HUDEP-2 (cell line): Measurements from ENCODE around the gene BAK1.

Experiments used
- DNase-seq, 76 experiments: peaks; one replicate each; lab custom pipeline; 2025; ENCODE audit not compliant: unreplicated experiment in 76 of 76; lab: John Stamatoyannopoulos, UW

BAK1 gene

DNA sequence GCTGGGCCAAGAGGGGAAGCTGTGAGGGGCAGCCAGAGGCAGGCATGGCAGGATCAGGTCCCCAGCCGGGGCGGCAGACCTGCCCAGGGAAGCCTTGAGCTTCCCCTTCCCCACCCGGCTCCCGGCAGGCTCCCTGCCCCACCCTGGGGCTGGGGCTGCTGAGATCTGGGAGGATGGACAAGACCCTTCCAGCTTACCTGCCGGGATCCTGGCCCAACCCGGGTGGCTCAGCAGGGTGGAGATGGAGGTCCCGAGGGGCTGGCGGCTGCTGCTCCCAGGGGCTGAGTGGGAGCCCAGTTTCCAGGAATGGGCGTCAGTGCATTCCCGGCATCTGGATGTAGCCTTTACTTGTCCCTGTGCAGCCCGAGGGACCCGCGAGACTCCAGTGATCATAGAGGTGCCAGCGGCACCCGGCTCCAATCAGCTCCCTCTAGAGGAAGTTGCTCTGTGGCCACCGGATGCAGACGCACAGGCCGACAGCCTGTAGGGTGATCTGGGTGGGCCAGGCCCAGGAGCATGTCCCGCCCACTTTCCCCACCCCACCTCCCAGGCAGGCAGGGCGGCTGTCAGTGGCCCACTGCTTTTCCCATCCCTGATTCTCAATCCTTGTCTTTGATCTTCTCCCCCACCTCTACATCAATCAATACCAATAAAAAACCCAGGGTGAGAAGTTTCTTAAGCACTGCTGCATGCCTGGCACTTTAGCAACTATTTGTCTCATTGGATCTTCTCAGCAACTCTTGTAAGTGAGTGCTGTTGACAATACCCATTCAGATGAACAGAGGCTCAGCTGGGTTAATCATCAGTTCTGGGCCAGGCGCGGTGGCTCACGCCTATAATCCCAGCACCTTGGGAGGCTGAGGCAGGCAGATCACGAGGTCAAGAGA, at the start of gene BAK1:
BAK1 (minus strand) TSS at position 449 of the 887 bp plus-strand sequence. CDS start 2,672 bp downstream, outside the sequence.
- peak in 73 of 76 experiments; percentile 40 to 93 (median 85) for DNase-seq

DNA sequence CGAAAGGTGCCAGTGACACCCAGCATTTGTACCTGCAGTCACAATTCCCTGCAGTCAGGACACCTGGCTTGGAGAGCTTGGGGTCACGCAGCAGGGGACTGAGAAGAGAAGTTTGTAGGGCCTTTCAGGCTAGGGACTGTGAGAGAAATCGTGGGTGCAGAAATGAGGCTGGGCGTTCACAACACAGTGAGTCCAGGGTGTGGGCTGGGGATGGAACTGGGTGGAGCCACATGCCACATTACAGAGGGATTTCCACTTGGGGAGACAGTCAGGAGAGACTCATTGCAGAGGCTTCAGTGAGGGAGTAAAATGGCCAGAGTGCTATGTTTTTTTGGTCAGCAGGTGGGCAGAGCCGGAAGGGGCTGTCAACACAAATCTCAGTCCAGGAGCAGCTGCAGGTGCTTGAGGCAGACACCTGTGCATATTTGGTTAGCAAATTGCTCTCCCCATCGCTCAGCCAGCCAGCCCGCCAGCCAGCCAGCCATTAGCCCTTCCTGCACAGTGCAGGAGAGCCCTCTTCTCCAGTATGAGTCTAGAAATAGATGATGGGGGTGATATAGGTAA, 48.4 kb upstream of the BAK1 start:
- DNase-seq, result no peak

DNA sequence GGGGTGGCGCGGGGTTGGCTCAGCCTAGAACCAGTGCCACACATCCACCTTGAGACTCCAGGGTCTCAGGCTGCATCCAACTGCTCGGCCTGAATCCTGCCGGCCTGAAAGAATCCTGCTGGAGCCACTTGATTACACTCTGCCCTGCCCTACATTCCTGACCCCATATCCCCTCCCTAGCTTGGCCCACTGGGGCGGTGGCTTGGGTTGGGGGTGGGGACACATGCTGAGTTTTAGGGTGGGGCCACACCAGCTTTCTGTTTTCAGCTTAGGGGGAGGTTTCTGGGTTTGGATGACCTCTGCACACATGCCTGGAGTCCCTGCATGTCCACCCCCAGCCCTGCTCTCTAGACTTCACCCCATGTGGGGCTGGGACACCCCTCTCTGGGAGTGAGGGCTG, 47.8 kb upstream of the BAK1 start:
- DNase-seq, result no peak

DNA sequence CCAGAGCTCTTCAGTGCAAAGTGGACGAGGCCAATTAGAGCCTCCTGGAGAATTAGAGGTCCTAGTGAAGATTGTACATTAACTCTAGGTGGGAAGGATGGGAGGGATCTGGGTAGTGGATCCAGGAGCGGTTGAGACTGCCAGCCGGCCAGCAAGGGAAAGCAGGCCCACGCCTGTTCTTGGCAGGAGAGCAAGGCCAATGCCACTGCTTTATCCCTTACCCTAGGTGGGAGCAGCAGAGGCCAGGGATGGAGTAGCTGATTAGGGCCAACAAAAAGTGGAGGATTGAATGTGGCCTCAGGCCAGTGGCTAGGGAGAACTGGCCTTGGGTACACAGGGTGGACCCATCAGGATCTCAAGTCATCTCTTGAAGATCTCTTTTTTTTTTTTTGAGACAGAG, 44.8 kb upstream of the BAK1 start:
- peak in 4 of 76 experiments; percentile 20 to 29 (median 22) for DNase-seq

DNA sequence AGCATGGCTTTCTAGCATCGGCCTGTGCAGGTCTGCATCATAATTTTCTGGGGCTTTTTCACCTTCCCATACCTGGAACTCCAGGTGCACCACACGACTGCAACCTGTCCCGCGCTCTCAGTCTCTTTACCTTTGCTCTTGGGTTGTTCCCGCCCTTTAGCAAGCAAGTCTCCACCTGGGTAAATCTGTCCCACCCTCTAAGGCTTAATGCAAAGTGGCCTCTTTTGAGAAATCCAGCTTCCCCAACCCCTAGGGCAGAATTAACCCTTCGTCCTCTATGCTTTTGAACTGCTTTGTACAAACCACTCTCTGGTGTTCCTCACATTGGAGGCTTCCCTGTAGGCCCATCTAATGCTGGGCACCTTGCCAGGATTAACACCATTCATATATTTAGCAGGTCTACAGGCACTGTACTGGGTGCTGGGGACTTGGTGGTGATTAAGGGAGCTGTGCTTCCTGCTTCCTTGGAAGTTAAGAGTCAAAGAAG, 43.9 kb upstream of the BAK1 start:
- DNase-seq, result no peak

DNA sequence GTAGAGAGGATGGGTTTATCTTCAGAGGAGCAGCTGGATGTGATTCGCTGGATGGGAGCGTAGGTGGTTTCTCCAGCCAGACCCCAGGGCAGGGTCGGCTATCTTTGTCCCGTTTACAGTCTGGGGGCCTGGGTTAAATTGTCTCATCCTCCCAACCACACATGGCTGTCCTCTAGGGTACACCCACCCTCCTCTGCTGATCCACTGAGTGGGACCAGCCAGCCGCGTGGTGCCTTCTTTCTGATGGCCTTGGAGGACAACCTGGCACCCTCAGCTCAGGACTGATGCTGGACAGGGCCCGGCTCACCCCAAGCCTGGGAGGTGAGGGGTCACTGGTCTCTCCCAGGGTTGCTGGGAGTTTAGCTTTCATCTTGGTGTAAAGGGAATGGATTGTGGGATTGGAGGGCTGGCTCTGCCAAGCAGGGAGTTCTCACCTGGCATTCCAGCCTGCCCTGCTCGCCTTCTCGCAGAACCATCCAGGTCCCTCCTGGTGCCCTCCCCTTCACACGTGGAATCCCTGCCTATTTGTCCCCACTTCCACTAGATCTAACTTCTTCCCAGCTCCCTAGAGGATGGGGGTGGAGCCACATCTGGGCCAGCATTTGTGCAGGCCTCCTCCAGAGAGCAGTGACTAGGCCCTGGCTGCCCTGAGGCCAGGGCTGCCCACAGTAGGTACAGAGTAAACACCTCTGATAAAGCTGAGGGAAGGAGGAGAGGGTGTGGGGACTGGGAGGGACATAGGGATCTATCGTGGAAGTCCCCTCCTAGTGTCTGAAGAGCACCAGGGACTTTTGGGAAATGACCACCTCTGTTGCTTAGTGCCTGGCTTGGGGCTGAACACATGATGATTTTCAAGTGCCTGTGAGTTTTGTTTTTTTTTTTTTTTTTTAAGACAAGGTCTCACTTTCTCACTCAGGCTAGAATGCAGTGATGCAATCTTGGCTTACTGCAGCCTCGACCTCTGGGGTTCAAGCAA, 42.7 kb upstream of the BAK1 start:
- DNase-seq, result no peak

DNA sequence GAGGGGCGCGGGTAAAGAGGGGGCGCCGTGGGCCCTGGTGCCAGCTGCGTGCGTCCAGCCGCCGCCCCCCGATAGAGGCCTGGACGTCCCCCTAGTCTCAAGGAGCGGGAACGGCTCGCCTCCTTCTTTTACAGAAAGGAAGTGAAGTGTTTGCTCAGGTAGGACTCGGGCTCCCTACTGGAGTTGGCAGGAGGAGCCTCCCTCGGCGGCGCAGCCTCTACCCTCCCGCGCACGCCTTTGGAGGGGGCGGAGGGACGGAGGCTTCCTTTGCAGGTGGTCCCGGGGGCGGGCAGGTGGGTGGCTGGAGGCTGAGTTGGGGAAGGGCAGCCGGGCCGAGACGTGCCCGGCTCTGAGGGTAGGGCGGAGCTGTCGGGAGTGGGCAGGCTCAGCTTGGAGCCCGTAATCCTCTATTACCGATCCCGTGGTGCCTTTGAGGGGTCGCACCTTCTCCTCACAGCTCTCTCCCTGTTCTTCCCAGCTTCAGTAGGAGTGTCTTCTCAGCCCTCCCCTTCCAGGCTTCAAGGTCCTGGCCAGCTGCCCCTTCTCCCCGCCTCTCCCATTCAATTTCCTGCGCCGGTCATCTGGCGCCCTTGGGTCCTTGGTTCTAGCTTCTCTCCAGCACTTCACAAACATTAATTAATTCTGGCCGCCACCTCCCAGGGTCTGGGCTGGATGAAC, 41.8 kb upstream of the BAK1 start:
- DNase-seq, result no peak

DNA sequence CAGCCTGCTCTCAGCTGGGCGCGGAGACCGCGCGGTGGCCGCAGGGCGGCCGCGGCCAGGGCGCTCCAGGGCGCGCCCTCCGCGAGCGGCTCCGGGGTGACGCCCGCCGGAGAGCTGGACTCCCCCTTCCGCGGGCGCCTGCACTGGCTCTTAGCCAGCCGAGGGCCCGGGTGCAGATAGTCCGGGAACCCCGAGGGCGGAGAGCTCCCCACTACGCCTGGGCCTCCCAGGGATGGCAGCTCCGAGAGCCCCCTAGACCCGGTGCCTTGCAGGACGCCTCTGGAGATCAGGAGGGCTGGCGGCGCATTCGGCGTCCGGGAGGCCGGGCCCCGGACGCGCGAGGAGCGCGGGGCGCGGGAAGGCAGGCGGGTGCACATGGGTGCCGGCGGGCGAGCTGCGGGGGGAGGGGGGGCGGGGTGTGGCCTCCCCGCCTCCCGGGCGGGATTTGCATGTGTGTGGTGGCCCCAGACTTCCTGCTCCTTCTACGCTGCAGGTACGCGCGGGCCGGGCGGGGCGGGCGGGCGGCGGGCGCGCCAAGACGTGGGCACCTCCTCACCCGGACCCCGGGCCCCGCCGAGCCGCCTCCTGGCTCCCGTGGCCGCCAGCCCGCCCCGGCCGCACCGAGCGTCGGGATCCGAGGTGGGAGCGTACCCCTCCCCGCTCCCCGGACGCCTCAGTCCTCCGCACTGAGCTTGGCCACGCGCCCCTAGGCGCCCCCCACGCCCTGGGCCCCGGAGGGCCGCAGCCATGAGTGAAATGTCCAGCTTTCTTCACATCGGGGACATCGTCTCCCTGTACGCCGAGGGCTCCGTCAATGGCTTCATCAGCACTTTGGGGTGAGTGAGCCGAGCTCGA, 41.0 kb upstream of the BAK1 start, which contains the start of gene ITPR3:
ITPR3 (plus strand) TSS at position 467 of the 855 bp plus-strand sequence; CDS start at position 748, 281 bp downstream.
- DNase-seq, result peak in 19 of 76 experiments; percentile 16 to 69 (median 35)

DNA sequence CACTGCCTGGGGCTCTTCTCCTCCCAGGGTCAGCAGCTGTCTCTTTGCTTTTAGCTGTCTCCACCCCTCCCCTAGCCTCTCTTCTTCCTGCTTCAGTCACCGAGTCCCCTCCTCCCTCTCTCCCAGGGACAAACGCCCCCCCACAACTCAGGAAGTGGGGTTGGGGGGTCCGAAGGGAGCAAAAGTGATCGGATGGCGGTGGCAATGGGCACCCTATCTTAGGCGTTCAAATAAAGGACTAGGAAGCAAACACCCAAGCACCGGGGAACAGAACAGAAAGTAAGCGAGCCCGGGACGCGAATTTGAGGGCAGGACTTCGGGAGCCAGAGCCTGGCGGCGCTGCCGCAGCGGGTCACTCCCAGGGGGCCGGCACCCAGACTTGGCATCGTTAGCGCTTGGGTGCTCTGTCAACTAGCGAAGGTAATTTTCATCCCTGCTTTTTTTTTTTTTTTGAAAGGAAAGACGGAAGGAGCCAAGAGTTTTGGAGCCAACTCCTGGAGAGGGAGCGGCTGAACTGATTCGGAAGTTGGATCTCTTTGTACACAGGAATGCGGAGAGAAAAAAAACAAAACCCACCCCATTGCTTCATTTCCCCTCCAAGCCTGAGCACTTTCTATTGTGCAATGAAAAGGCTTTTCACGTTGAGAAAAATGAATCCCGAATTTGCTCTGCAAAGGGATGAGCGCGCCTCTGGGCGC, 40.2 kb upstream of the BAK1 start:
- peak in 1 of 76 experiments; percentile 15 for DNase-seq

DNA sequence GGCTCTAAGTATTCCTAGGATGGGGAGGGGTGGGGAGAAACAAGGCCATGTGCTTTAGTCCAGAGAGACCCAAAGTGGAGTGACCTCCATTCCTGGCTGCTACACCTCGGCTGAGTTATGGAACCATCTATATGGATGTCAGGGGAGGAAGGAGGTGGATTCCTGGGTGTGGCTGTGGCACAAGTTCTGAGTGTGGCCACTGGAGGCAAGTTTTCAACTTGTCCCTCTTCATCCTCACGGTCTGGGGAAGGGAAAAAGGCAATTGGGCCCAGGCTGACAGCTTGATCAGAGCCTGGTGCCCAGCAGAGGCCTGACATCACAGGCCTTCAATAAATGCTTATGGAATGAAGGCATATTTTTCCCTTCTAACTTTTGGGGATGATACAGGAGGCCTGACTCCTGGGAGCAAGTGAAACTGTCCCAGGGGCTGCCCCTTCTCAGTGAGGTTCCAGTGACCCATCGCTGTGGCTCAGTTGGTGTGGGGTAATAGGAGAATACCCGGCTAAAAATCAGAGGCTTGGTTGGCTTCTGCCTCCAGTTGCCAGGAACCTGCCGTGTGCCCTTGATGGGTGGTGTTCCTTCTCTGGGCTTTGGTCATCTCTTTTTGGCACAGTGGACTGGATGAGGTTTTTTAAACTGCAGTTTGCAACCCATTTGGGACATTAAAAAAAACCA, 39.2 kb upstream of the BAK1 start:
- no peak for DNase-seq

DNA sequence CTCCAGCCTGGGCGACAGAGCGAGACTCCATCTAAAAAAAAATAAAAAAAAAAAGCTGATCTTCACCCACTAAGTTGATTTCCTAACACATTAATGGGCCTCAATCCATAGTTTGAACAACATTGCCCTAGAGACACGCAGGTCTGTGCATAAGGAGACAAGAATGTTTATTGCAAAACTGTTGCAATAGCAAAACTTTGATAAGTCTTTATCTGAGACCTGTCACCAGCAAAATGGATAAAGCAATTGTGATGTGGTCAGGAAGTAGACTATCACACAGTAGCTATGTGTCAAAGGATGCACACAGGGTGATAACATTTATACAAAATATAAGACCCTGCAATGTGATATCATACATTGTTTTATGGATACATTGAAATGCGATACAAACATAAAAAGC, 36.8 kb upstream of the BAK1 start:
- DNase-seq, result peak in 15 of 76 experiments; percentile 15 to 67 (median 33)

DNA sequence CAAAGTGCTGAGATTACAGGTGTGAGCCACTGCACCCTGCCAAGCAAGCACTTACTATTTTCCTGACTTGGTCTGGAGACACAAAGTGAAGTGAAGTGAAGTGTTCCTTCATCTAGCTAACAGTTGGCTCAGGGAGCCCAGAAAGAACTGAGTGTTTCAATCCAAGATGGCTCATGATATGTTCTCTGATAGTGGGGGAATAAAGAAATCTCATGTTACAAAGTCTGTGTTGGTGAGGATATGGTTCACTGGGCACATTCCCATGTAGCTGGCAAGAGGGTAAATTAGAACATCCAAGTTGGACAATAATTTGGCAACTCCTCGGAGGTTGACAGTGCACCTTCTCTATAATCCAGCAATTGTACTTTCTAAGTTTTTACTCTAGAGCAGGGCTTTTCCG, 36.0 kb upstream of the BAK1 start:
- no peak for DNase-seq

DNA sequence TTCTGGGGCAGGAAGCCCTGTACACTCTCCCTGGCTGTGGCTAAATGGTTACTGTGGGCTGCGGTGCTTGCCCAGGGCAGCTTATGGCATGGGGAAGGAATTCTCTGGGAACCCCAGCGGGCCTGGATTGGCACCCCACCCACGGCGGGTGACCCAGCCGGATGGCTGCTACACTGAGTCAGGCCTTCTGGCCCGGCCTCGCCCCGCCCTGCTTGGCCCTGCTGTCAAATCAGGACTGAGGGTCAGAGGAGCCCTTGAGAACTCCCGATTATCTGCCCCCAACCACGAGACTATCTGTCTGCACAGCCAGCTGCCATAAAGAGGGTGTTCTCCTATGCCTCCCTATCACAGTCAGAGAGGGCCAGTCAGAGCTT, 33.7 kb upstream of the BAK1 start:
- peak in 27 of 76 experiments; percentile 13 to 62 (median 32) for DNase-seq

DNA sequence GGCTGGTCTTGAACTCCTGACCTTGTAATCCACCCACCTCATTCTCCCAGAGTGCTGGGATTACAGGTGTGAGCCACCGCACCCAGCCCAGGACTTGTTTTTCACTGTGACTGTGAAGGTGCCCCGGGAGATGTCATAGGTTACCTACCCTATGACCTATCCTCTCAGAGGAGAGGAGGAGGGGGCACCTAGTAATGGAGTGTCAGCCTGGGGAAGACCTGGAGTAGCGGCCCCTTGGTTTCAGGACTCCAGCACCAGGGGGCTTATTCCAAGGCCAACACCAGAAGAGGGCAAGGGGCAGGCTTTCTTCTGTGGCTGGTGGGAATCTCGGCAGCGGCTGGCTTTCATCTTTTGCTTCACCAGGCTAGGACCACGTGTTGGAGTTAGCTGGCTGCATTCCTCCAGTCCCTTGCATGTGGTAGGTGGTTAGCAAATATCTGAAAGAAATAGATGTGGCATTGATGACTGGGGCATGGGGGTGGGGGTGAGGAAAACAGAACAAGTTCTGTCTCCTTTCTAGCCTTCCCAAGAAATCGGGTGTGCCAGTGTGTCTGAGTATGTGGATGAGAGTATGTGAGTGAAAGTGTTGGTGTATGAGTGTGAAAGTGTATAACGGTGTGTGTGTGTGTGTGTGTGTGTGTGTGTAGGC, 33.2 kb upstream of the BAK1 start:
- DNase-seq, result no peak

DNA sequence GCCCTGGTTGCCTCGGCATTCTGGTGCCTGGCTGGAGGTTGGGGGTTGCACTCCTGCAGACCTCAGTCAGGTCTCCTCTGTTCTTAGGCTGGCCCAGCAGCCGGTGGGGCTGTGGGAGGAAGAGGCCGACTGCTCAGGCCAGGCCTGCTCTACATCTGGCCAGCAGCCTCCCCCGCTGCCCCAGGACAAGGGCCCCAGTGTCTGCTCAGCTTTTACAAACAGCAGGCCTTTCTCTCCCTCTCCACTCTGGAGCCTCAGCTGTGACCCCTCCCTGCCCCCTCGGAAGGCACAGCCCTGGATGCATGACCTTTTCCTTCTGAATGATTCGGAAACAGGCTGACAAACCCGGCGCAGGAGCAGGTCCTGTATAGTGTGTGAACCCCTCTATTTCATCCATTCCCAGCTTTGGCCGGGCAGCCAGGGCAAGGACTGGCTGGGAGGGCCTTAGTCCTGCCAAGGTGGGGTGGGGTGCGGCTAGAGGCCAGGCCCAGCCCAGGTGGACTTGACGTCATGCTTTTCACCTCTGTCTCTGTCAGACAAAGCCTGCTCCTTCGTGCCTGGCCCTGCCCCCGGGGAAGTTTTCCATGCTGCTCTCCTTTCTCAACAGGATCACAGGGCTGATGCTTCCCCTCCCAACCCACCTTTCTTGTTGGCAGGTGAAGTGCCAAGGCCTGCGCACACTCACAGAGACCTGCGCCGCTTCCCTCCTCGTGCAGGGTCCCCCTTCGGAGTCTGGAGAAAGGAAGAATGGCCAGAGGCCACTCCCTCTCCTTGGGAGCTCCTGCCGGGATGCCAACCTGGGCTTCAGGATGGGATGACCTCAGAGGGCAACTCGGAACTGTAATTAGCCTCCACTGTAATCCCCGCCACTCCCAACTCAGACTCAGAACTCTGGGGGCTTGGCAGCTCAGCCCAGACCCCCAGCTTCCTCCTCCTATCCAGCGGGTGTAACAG, 31.0 kb upstream of the BAK1 start:
- no peak for DNase-seq

DNA sequence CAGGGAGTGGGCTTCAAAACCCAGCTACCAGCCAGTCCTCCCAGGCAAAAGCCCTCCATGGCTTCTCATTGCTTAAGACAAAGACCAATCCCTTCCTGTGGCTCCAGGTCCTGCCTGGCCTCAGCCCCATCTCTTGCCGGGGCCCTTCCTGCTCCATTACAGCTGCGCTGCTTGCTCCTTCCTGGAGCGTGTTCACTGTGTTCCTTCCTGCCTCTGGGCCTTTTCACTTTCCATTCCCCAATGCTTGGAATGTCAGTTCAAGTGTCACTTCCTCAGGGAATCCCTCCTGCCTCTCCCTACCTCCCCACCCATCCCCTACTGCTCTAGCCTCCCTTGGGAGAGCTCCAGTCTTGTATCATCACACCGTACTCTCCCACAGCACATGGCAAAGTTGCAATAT, 30.0 kb upstream of the BAK1 start:
- no peak for DNase-seq
